Cardiac ventricle fibroblast (primary cell): ENCODE results near the gene GDPD4. TPM values are rescaled to one million over a fixed set of nuclear protein-coding genes. Genes with fewer than 3 reads are reported as not detected.

Source experiments
- total RNA-seq: library from RNA; depleted of rRNA; stranded (reverse); fragments of >200 nt; gene quantifications from 2 replicates; pipeline ENCODE4 v1.2.3, GENCODE V29; 2015

GDPD4 gene
- total RNA-seq = not detected in 2 replicates

GRCh38 chr11:77301510-77301909 is at the start of gene GDPD4:
Gene GDPD4, minus strand, starts transcription at chr11:77301686. Its CDS starts 16,549 bp downstream, at chr11:77285137.

Other genes with a start within 250 kb of the GDPD4 start
- 26.6 and 31.7 TPM in 2 replicates for gene CAPN5, start 234.7 kb downstream of the GDPD4 start, total RNA-seq
- gene OMP, start 198.8 kb downstream of the GDPD4 start, total RNA-seq = not detected in 2 replicates
- gene MYO7A, start 173.4 kb downstream of the GDPD4 start, total RNA-seq = 0.24 and 0.56 TPM in 2 replicates
- gene PAK1, start 172.4 kb upstream of the GDPD4 start, total RNA-seq = 12.0 and 16.0 TPM in 2 replicates